Loucy (cell line): ENCODE data around the gene SRRD.

Experiments
- CTCF ChIP-seq: fragments of 200-600 bp; sonication (generic); conservative IDR thresholded peaks from 2 replicates; pipeline ENCODE4 v1.5.1; 2014; ENCODE audit warnings: mild to moderate bottlenecking, antibody characterized with exemption, low read length
- EZH2phosphoT487 ChIP-seq: fragments of 200-600 bp; IDR thresholded peaks from 2 replicates; pipeline ENCODE4 v1.6.1; 2018; ENCODE audit warnings: antibody characterized with exemption, mild to moderate bottlenecking, moderate library complexity, borderline replicate concordance

GRCh38 chr22:26540119-26540518 is 56.4 kb downstream of the SRRD start:
- TF ChIP-seq CTCF: no peak
- no peak for TF ChIP-seq EZH2phosphoT487
